H9 (cell line): ENCODE results near the gene JAML. TPM values are rescaled to one million over a fixed set of nuclear protein-coding genes. Genes with fewer than 3 reads are reported as not detected.

Experiments
- DNase-seq: peaks from one replicate; pipeline ENCODE4 v3.0.0-alpha.2; 2017
- H2AFZ ChIP-seq: one replicate; pipeline ENCODE4 v1.6.1; 2013; ENCODE audit warnings: mild to moderate bottlenecking, low read length, control low read depth, moderate library complexity
- H2AK5ac ChIP-seq: 2 replicates; pipeline ENCODE4 v1.6.1; 2013; ENCODE audit warnings: low read length, control low read depth, mixed read lengths; ENCODE audit not compliant: insufficient read length
- H2BK120ac ChIP-seq: one replicate; pipeline ENCODE4 v1.6.1; 2013; ENCODE audit warnings: low read depth, mild to moderate bottlenecking, low read length, control low read depth, inconsistent platforms; ENCODE audit not compliant: poor library complexity, severe bottlenecking
- H2BK12ac ChIP-seq: 2 replicates; pipeline ENCODE4 v1.6.1; 2013; ENCODE audit warnings: low read length, control low read depth, mixed read lengths, low read depth; ENCODE audit not compliant: insufficient read length
- H2BK15ac ChIP-seq: 2 replicates; pipeline ENCODE4 v1.6.1; 2013; ENCODE audit warnings: low read depth, low read length, control low read depth
- H2BK20ac ChIP-seq: one replicate; pipeline ENCODE4 v1.6.1; 2013; ENCODE audit warnings: low read depth, mild to moderate bottlenecking, low read length, control low read depth, inconsistent platforms; ENCODE audit not compliant: poor library complexity, severe bottlenecking
- H2BK5ac ChIP-seq: 2 replicates; pipeline ENCODE4 v1.6.1; 2013; ENCODE audit warnings: low read length, control low read depth, mixed read lengths; ENCODE audit not compliant: insufficient read length
- H3K14ac ChIP-seq: 2 replicates; pipeline ENCODE4 v1.6.1; 2013; ENCODE audit warnings: low read length, control low read depth; ENCODE audit not compliant: insufficient read depth
- H3K18ac ChIP-seq: 2 replicates; pipeline ENCODE4 v1.6.1; 2013; ENCODE audit warnings: low read depth, mild to moderate bottlenecking, mixed read lengths, low read length, control low read depth; ENCODE audit not compliant: insufficient read length
- H3K23ac ChIP-seq: 2 replicates; pipeline ENCODE4 v1.6.1; 2013; ENCODE audit warnings: low read length, control low read depth, mixed read lengths, low read depth; ENCODE audit not compliant: insufficient read length
- H3K23me2 ChIP-seq: 2 replicates; pipeline ENCODE4 v1.6.1; 2013; ENCODE audit warnings: low read depth, mild to moderate bottlenecking, mixed read lengths, low read length, control low read depth; ENCODE audit not compliant: insufficient read length, poor library complexity, severe bottlenecking
- H3K27ac ChIP-seq: 2 replicates; pipeline ENCODE4 v1.5.1; 2013; ENCODE audit warnings: low read length, control low read depth, mixed read lengths, low read depth; ENCODE audit not compliant: insufficient read length
- H3K27me3 ChIP-seq: 2 replicates; pipeline ENCODE4 v1.6.1; 2013; ENCODE audit warnings: low read length, control low read depth, inconsistent platforms; ENCODE audit not compliant: insufficient read depth
- H3K4ac ChIP-seq: 2 replicates; pipeline ENCODE4 v1.6.1; 2013; ENCODE audit warnings: low read depth, mild to moderate bottlenecking, control low read depth, inconsistent platforms, low read length, moderate library complexity
- H3K4me1 ChIP-seq: 2 replicates; pipeline ENCODE4 v1.6.1; 2013; ENCODE audit warnings: low read length, control low read depth, inconsistent platforms; ENCODE audit not compliant: insufficient read depth
- H3K4me2 ChIP-seq: 2 replicates; pipeline ENCODE4 v1.6.1; 2013; ENCODE audit warnings: low read length, control low read depth, mixed read lengths; ENCODE audit not compliant: insufficient read length, insufficient read depth
- H3K56ac ChIP-seq: 2 replicates; pipeline ENCODE4 v1.6.1; 2013; ENCODE audit warnings: low read depth, mild to moderate bottlenecking, mixed read lengths, low read length, control low read depth; ENCODE audit not compliant: insufficient read length
- H3K79me1 ChIP-seq: 2 replicates; pipeline ENCODE4 v1.6.1; 2013; ENCODE audit warnings: low read depth, mild to moderate bottlenecking, moderate library complexity, low read length, control low read depth, inconsistent platforms; ENCODE audit not compliant: insufficient read depth, poor library complexity, severe bottlenecking
- H3K79me2 ChIP-seq: 2 replicates; pipeline ENCODE4 v1.6.1; 2013; ENCODE audit warnings: low read length, control low read depth, inconsistent platforms; ENCODE audit not compliant: insufficient read depth
- H3K9ac ChIP-seq: 2 replicates; pipeline ENCODE4 v1.6.1; 2013; ENCODE audit warnings: low read length, control low read depth, mixed read lengths; ENCODE audit not compliant: insufficient read length; ENCODE audit errors: extremely low read depth
- H3K9me3 ChIP-seq: one replicate; pipeline ENCODE4 v1.6.1; 2013; ENCODE audit warnings: low read depth, low read length, inconsistent platforms; ENCODE audit not compliant: control insufficient read depth
- H3T11ph ChIP-seq: one replicate; pipeline ENCODE4 v1.6.1; 2013; ENCODE audit warnings: mild to moderate bottlenecking, low read length, control low read depth, inconsistent platforms
- H4K20me1 ChIP-seq: one replicate; pipeline ENCODE4 v1.6.1; 2013; ENCODE audit not compliant: control insufficient read depth, insufficient read length, insufficient read depth
- H4K5ac ChIP-seq: 2 replicates; pipeline ENCODE4 v1.6.1; 2013; ENCODE audit warnings: low read depth, mild to moderate bottlenecking, mixed read lengths, low read length, control low read depth; ENCODE audit not compliant: insufficient read length
- H4K8ac ChIP-seq: replicated peaks from 2 replicates; pipeline ENCODE4 v1.6.1; 2013; ENCODE audit warnings: low read length, control low read depth, mixed read lengths, low read depth; ENCODE audit not compliant: insufficient read length
- H4K91ac ChIP-seq: 2 replicates; pipeline ENCODE4 v1.6.1; 2013; ENCODE audit warnings: low read depth, mild to moderate bottlenecking, moderate library complexity, mixed read lengths, low read length, control low read depth; ENCODE audit not compliant: insufficient read length
- H3K27ac Mint-ChIP-seq, 3 experiments: 2 replicates in 2 of 3; 3 replicates in 1 of 3; pipeline ENCODE4 v1.8.0; 2020 to 2021; ENCODE audit warnings: mixed read lengths in 3 of 3, mild to moderate bottlenecking in 1 of 3, moderate library complexity in 1 of 3
- H3K27me3 Mint-ChIP-seq: 2 replicates; pipeline ENCODE4 v1.8.0; 2021; ENCODE audit warnings: low read depth, mild to moderate bottlenecking, moderate library complexity, mixed read lengths
- H3K36me3 Mint-ChIP-seq, 3 experiments: 2 replicates in 2 of 3; 3 replicates in 1 of 3; pipeline ENCODE4 v1.8.0; 2020 to 2021; ENCODE audit warnings: low read depth in 3 of 3, mixed read lengths in 3 of 3; ENCODE audit not compliant: insufficient read depth in 1 of 3
- H3K4me1 Mint-ChIP-seq, 2 experiments: 2 replicates each; pipeline ENCODE4 v1.8.0; 2020; ENCODE audit warnings: mixed read lengths in 2 of 2
- H3K4me3 Mint-ChIP-seq, 2 experiments: 2 replicates in 1 of 2; 3 replicates in 1 of 2; pipeline ENCODE4 v1.8.0; 2020 to 2021; ENCODE audit warnings: mild to moderate bottlenecking in 2 of 2, mixed read lengths in 2 of 2, moderate library complexity in 1 of 2
- H3K9me3 Mint-ChIP-seq, 2 experiments: 2 replicates in 1 of 2; 3 replicates in 1 of 2; pipeline ENCODE4 v1.8.0; 2020; ENCODE audit warnings: mild to moderate bottlenecking in 2 of 2, mixed read lengths in 2 of 2, moderate library complexity in 1 of 2
- CTCF ChIP-seq: fragments of 200-600 bp; sonication (generic); conservative IDR thresholded peaks from 3 replicates; pipeline ENCODE4 v1.8.0; 2021; ENCODE audit warnings: antibody characterized with exemption, mild to moderate bottlenecking
- WGBS: extraction: QIAGEN DNeasy Blood & Tissue Kit; methylation state at CpG from one replicate; pipeline ENCODE4 v1.1.7; 2013; ENCODE audit warnings: missing lambda C conversion rate, low lambda C conversion rate, mixed read lengths; ENCODE audit not compliant: insufficient read length; ENCODE audit errors: extremely low coverage; 5-methylcytosine and 5-hydroxymethylcytosine counted together
- total RNA-seq: library from RNA; stranded (reverse); gene quantifications from 2 replicates; pipeline ENCODE4 v1.2.1, GENCODE V29; 2021

The JAML gene
- total RNA-seq, 1 experiment from 2014 or later: 0.48 TPM

DNA sequence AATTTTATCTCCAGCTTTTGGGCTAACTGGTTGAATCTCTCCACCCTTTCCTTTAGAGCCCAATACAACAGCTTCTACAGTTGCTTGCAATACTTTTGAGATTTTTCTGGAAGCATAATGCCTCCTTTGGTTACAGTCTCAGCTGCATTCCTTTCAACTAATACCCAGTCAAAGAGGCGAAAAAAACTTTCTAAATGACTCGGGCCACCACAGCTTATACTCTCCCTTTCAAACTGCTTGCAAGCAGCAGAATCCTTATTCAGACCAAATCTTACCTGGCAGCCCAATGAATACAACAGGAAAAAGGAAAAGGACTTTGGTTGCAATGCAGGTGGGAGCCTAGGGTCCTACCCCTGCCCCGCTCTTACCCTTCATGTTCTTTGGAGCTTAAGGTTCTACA is 15.8 kb downstream of the JAML start:
- peaks cover 49 to 53% of the 10 kb centered on the region in 2 experiments for H3K4me1 Mint-ChIP-seq
- no peak overlapping the region for H3K14ac ChIP-seq
- H3K23me2 ChIP-seq: no peaks in the 10 kb centered on the region
- no peaks in the 10 kb centered on the region for H3K79me1 ChIP-seq
- peaks cover 27% of the 10 kb centered on the region for H3K4me1 ChIP-seq
- H3K27me3 ChIP-seq: no peaks in the 10 kb centered on the region
- H3K56ac ChIP-seq: no peak overlapping the region
- H3K4ac ChIP-seq: no peak overlapping the region
- 0 out of 7 replicates have a peak, but pooled peaks cover 0 to 7% (median 0%) of the 10 kb centered on the region in 3 experiments for H3K36me3 Mint-ChIP-seq
- no peak overlapping the region for H4K91ac ChIP-seq
- no peak overlapping the region for H3K4me3 Mint-ChIP-seq
- H3K18ac ChIP-seq: no peak overlapping the region
- H3K27ac ChIP-seq: no peak overlapping the region
- no peak overlapping the region for H3K4me2 ChIP-seq
- H2BK15ac ChIP-seq: no peak overlapping the region
- WGBS: no CpG with 5 or more reads among the region's 3 CpGs
- no peak overlapping the region for H2AK5ac ChIP-seq
- H3T11ph ChIP-seq: no peak overlapping the region
- H2BK20ac ChIP-seq: no peak overlapping the region
- no peak overlapping the region for H4K8ac ChIP-seq
- TF ChIP-seq CTCF: no peak
- no peak overlapping the region for H3K23ac ChIP-seq
- H3K9me3 ChIP-seq: no peaks in the 10 kb centered on the region
- no peak overlapping the region for H4K5ac ChIP-seq
- no peak for DNase-seq
- peaks cover 4% of the 10 kb centered on the region for H3K27me3 Mint-ChIP-seq
- no peaks in the 10 kb centered on the region; a peak in 2 of 5 replicates for H3K9me3 Mint-ChIP-seq
- H3K27ac Mint-ChIP-seq: no peak overlapping the region
- no peak overlapping the region for H2BK12ac ChIP-seq
- H2BK120ac ChIP-seq: no peak overlapping the region
- no peak overlapping the region for H2BK5ac ChIP-seq
- no peaks in the 10 kb centered on the region for H4K20me1 ChIP-seq
- H2AFZ ChIP-seq: no peak overlapping the region
- H3K9ac ChIP-seq: no peak overlapping the region
- H3K79me2 ChIP-seq: no peaks in the 10 kb centered on the region
